Esophagus (tissue), 2 donors: ENCODE measurements around the gene MYL4. TPM values are rescaled to one million over a fixed set of nuclear protein-coding genes. Genes with fewer than 3 reads are reported as not detected.

Source experiments
- H3K27ac ChIP-seq, 2 donors: one replicate each; pipeline ENCODE4 v1.5.1; 2013; ENCODE audit warnings: low read depth in 2 of 2, mild to moderate bottlenecking in 2 of 2, inconsistent platforms in 1 of 2, low read length in 1 of 2, moderate library complexity in 1 of 2
- H3K27me3 ChIP-seq, 2 donors: one replicate each; pipeline ENCODE4 v1.6.1; 2013; ENCODE audit warnings: low read length in 2 of 2, control low read depth in 1 of 2, mild to moderate bottlenecking in 1 of 2; ENCODE audit not compliant: insufficient read depth in 2 of 2, control insufficient read depth in 1 of 2
- H3K36me3 ChIP-seq, 2 donors: one replicate each; pipeline ENCODE4 v1.6.1; 2013; ENCODE audit warnings: low read length in 1 of 2; ENCODE audit not compliant: control insufficient read depth in 2 of 2, insufficient read depth in 2 of 2
- H3K4me1 ChIP-seq, 2 donors: one replicate each; pipeline ENCODE4 v1.6.1; 2013; ENCODE audit warnings: low read length in 1 of 2; ENCODE audit not compliant: control insufficient read depth in 2 of 2, insufficient read depth in 2 of 2
- H3K4me3 ChIP-seq, 2 donors: one replicate each; pipeline ENCODE4 v1.5.1; 2013; ENCODE audit warnings: low read length in 2 of 2, mild to moderate bottlenecking in 2 of 2, low read depth in 1 of 2, moderate library complexity in 1 of 2
- H3K9me3 ChIP-seq, 2 donors: one replicate each; pipeline ENCODE4 v1.6.1; 2013; ENCODE audit warnings: mild to moderate bottlenecking in 2 of 2, low read depth in 1 of 2, low read length in 1 of 2, moderate library complexity in 1 of 2; ENCODE audit not compliant: control insufficient read depth in 2 of 2, insufficient read depth in 1 of 2
- WGBS, 2 donors: extraction: QIAGEN DNeasy Blood & Tissue Kit; methylation state at CpG; one replicate each; pipeline ENCODE4 v1.1.7; 2013; 5-methylcytosine and 5-hydroxymethylcytosine counted together
- polyA plus RNA-seq, 2 donors: library from polyadenylated mRNA; stranded (reverse); fragments of 200-250 nt; gene quantifications; one replicate each; pipeline ENCODE4 v1.2.3, GENCODE V29; 2013
- donor health status: healthy with polysubstance abuse.
- donor health status: Bipolar disorder and iron deficiency.

The MYL4 gene
- polyA plus RNA-seq, 2 donors = 0.12 to 0.18 TPM

GRCh38 chr17:47224966-47225365, 15.8 kb downstream of the MYL4 start:
- Histone ChIP-seq H3K27me3 (no peaks in the 10 kb centered on the region), H3K27ac (peak overlapping the region; percentile 61 to 62), H3K4me1 (no peaks in the 10 kb centered on the region), H3K9me3 (no peaks in the 10 kb centered on the region), H3K36me3 (no peaks in the 10 kb centered on the region), H3K4me3 (no peak overlapping the region)
- 36 to 39% methylated on average over 1 of the region's 1 CpG for WGBS, 2 donors

- Histone ChIP-seq H3K27me3 (no peaks in the 10 kb centered on the region), H3K4me3 (no peak overlapping the region), H3K9me3 (no peaks in the 10 kb centered on the region), H3K27ac (peak overlapping the region; percentile 62 to 69), H3K36me3 (no peaks in the 10 kb centered on the region), H3K4me1 (no peaks in the 10 kb centered on the region)
- WGBS, 2 donors = 22 to 30% methylated on average over 3 of the region's 3 CpGs
These were observed 16.3 kb downstream of the MYL4 start for GRCh38 chr17:47225436-47225858.

- Histone ChIP-seq H3K27me3 (no peaks in the 10 kb centered on the region), H3K9me3 (no peaks in the 10 kb centered on the region), H3K27ac (peak overlapping the region; percentile 23 to 69), H3K4me3 (no peak overlapping the region), H3K4me1 (no peaks in the 10 kb centered on the region), H3K36me3 (no peaks in the 10 kb centered on the region)
- WGBS, 2 donors = 91 to 96% methylated on average over 2 of the region's 2 CpGs
These were observed 17.0 kb downstream of the MYL4 start for GRCh38 chr17:47225911-47226688.

- H3K4me1 ChIP-seq = no peaks in the 10 kb centered on the region
- H3K27ac ChIP-seq = no peak overlapping the region
- H3K4me3 ChIP-seq = no peak overlapping the region
- 76 to 90% methylated on average over 2 of the region's 2 CpGs for WGBS, 2 donors
- no peaks in the 10 kb centered on the region for H3K36me3 ChIP-seq
- no peaks in the 10 kb centered on the region for H3K9me3 ChIP-seq
- H3K27me3 ChIP-seq = no peaks in the 10 kb centered on the region
These were observed 18.7 kb downstream of the MYL4 start for GRCh38 chr17:47227862-47228261.

GRCh38 chr17:47229535-47230443, 20.6 kb downstream of the MYL4 start:
- H3K9me3 ChIP-seq = no peaks in the 10 kb centered on the region
- peak overlapping the region; percentile 7 to 43 for H3K27ac ChIP-seq
- no peaks in the 10 kb centered on the region for H3K27me3 ChIP-seq
- peak overlapping the region in 1 of 2 donors; percentile 32 for H3K4me3 ChIP-seq
- no peaks in the 10 kb centered on the region for H3K36me3 ChIP-seq
- no peaks in the 10 kb centered on the region for H3K4me1 ChIP-seq
- WGBS, 2 donors = 9 to 11% methylated on average over 22 of the region's 22 CpGs

- Histone ChIP-seq H3K27me3 (no peaks in the 10 kb centered on the region), H3K36me3 (no peaks in the 10 kb centered on the region), H3K27ac (no peak overlapping the region), H3K4me3 (no peak overlapping the region), H3K4me1 (no peaks in the 10 kb centered on the region), H3K9me3 (no peaks in the 10 kb centered on the region)
- 79 to 88% methylated on average over 10 of the region's 10 CpGs for whole genome bisulfite sequencing, 2 donors
These were observed 21.7 kb downstream of the MYL4 start for GRCh38 chr17:47230864-47231263.

- H3K4me3 ChIP-seq = no peak overlapping the region
- H3K27me3 ChIP-seq = no peaks in the 10 kb centered on the region
- no peaks in the 10 kb centered on the region for H3K9me3 ChIP-seq
- WGBS, 2 donors = 64 to 83% methylated on average over 3 of the region's 3 CpGs
- H3K4me1 ChIP-seq = no peaks in the 10 kb centered on the region
- H3K27ac ChIP-seq = no peak overlapping the region
- no peaks in the 10 kb centered on the region for H3K36me3 ChIP-seq
These were observed 22.2 kb downstream of the MYL4 start for GRCh38 chr17:47231334-47231733.

GRCh38 chr17:47231866-47232265, 22.7 kb downstream of the MYL4 start:
- Histone ChIP-seq H3K4me3 (no peak overlapping the region), H3K27me3 (no peaks in the 10 kb centered on the region), H3K4me1 (no peaks in the 10 kb centered on the region), H3K27ac (no peak overlapping the region), H3K9me3 (no peaks in the 10 kb centered on the region), H3K36me3 (no peaks in the 10 kb centered on the region)
- 83 to 88% methylated on average over 3 of the region's 3 CpGs for WGBS, 2 donors

- no peaks in the 10 kb centered on the region for H3K9me3 ChIP-seq
- 87 to 93% methylated on average over 2 of the region's 2 CpGs for WGBS, 2 donors
- no peaks in the 10 kb centered on the region for H3K36me3 ChIP-seq
- no peaks in the 10 kb centered on the region for H3K27me3 ChIP-seq
- H3K4me1 ChIP-seq = no peaks in the 10 kb centered on the region
- H3K27ac ChIP-seq = no peak overlapping the region
- no peak overlapping the region for H3K4me3 ChIP-seq
These were observed 23.3 kb downstream of the MYL4 start for GRCh38 chr17:47232465-47232864.
